ENCODE results near the gene C12orf57. TPM values are rescaled to one million over a fixed set of nuclear protein-coding genes. Genes with fewer than 3 reads are reported as not detected.

The C12orf57 gene
- polyA plus RNA-seq, 3 donors = 326 to 584 (median 368) TPM

- 37 to 73% (median 48%) methylated on average over 23 to 24 of the region's 24 CpGs for WGBS, 3 donors
- H3K27ac ChIP-seq (ENCODE audit: low read depth, low read length) = no peak overlapping the region
Observed at GRCh38 chr12:6959058-6959804, 15.4 kb downstream of the C12orf57 start.

GRCh38 chr12:6959805-6960592, 16.2 kb downstream of the C12orf57 start:
- WGBS, 3 donors = 88 to 92% (median 89%) methylated on average over 25 to 26 of the region's 26 CpGs
- no peak overlapping the region for H3K27ac ChIP-seq (ENCODE audit: low read depth, low read length)

GRCh38 chr12:6960593-6961277, 16.9 kb downstream of the C12orf57 start:
- H3K27ac ChIP-seq (ENCODE audit: low read depth, low read length) = no peak overlapping the region
- 76 to 82% (median 76%) methylated on average over 13 of the region's 13 CpGs for WGBS, 3 donors

DNA sequence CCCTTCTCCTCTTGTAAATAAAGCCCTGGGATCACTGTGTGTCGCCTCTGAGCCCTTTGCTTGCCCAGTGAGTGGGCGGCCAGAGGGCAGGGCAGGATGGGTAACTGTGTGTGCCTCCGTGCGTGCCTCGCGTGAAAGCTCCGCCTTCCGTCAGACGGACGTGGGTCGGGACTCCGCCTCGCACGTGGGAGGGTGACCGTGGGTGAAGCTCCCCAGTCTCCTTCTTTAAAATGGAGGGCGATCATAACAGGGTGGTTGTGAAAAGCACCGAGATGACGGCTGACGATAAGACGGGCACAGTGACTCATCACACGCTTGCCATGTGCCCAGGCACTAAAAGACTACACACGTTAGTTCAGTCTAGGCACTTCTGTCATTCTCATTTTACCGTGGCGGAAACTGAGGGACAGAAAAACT, 17.5 kb downstream of the C12orf57 start:
- WGBS, 3 donors = 31 to 36% (median 35%) methylated on average over 24 of the region's 24 CpGs
- H3K27ac ChIP-seq (ENCODE audit: low read depth, low read length) = no peak overlapping the region

- H3K27ac ChIP-seq (ENCODE audit: low read depth, low read length) = no peak overlapping the region
Observed at GRCh38 chr12:6961695-6962284, 18.0 kb downstream of the C12orf57 start.

GRCh38 chr12:6962285-6963015, 18.6 kb downstream of the C12orf57 start:
- WGBS, 3 donors = 12 to 64% (median 61%) methylated on average over 21 to 25 of the region's 25 CpGs
- H3K27ac ChIP-seq (ENCODE audit: low read depth, low read length) = no peak overlapping the region

More at GRCh38 chr12:6961695-6962284, 18.0 kb downstream of the C12orf57 start:
- 6 to 10% (median 7%) methylated on average over 16 of the region's 16 CpGs for whole genome bisulfite sequencing, 3 donors

GRCh38 chr12:6963016-6963731, 19.4 kb downstream of the C12orf57 start:
- WGBS, 3 donors = 16 to 81% (median 79%) methylated on average over 27 to 32 of the region's 32 CpGs
- no peak overlapping the region for H3K27ac ChIP-seq (ENCODE audit: low read depth, low read length)

DNA sequence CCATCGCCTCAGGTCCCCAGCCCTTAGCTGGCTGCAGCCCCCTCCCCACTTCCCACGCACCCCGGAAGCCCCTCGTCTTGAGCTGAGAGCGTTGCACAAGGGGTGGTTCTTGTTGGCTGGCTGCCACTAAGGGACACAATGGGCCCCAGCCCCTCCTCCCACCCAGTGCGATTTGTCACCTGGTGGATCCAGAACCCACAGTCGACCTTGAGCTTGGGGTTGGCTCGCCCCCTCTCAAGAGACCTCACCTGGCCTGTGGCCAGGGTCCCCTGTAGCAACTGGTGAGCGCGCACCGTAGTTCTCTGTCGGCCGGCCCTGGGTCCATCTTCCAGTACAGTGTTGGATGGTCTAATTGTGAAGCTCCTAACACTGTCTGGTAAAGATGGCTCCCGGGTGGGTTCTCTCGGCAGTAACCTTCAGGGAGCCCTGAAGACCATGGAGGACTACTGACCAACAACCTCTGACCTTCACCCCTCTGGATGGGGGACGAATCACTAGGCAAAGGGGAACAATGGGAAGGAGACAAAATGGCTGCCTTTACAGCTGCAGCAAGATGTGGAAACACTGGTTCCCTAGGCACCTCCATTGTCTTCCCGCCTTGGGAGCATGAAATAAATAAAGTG, 20.1 kb downstream of the C12orf57 start:
- 16 to 69% (median 66%) methylated on average over 17 of the region's 17 CpGs for WGBS, 3 donors
- H3K27ac ChIP-seq (ENCODE audit: low read depth, low read length) = no peak overlapping the region

GRCh38 chr12:6964605-6965025, 20.8 kb downstream of the C12orf57 start:
- 39 to 78% (median 72%) methylated on average over 7 to 8 of the region's 8 CpGs for WGBS, 3 donors
- H3K27ac ChIP-seq (ENCODE audit: low read depth, low read length) = no peak overlapping the region

GRCh38 chr12:6965026-6965661, 21.3 kb downstream of the C12orf57 start:
- H3K27ac ChIP-seq (ENCODE audit: low read depth, low read length) = no peak overlapping the region
- 10 to 22% (median 18%) methylated on average over 12 of the region's 12 CpGs for WGBS, 3 donors

DNA sequence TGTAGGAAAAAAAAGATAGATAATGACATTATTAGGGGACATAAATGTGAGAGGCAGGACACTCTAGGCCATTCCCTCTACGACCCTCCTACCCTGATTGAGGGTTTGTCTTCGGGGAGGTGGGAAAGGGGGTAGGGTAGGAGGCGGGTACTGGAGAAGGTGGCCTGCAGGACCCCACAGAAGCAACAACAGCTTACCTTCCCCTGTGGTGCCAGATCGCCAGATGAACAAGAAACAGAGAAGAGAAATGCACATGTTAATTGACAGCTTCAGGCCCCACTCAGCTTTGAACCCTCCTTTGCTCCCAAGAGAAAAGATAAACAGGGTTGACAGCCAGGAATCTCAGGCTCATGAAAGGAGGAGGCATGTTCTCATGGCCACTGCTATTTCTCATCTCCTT, 21.9 kb downstream of the C12orf57 start:
- 57 to 81% (median 80%) methylated on average over 4 of the region's 4 CpGs for WGBS, 3 donors

DNA sequence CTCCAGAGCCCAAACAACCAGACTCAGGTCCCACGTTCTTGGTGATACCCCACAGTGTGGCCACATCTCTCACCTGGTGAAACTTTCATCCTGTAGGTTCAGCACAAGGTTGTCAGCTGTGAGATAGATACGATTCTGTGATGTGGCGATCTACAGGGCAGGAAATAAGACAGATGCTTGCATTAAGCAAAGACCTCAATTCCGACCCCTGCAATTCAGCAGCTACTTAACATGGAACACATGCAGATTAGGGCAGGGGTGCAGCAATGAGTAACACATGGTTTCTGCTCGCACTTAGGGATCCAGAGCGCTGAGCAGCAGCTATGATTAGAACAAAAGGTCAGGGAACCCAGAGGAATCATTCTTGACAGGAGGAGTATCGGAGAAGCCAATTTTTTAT, 22.5 kb downstream of the C12orf57 start:
- no peak overlapping the region for H3K27ac ChIP-seq (ENCODE audit: low read depth, low read length)
- 43 to 86% (median 83%) methylated on average over 7 of the region's 7 CpGs for WGBS, 3 donors

More for the DNA sequence above, 21.9 kb downstream of the C12orf57 start:
- H3K27ac ChIP-seq (ENCODE audit: low read depth, low read length) = no peak overlapping the region

DNA sequence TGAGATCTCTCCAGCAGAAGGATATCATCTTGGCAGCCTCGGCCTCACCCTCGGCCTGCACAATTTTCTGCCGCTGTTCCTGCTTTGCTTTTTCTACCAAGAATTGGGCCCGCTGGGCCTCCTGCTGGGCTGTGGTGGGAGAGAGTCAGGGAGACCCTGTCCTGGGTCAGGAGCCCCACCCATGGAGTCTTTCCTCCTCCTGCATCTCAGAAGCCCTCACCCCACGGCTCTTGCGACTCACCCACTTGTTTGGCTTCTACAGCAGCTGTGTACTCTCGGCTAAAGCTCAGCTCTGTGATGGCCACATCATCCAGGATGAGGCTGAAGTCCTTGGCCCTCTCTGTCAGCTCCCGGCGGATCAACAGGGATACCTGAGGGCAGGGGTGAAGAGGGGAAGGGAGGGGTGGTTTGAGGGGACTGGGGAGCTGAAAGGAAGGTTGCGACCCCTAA, 23.9 kb downstream of the C12orf57 start:
- WGBS, 3 donors = 59 to 90% (median 87%) methylated on average over 10 of the region's 10 CpGs
- no peak overlapping the region for H3K27ac ChIP-seq (ENCODE audit: low read depth, low read length)

DNA sequence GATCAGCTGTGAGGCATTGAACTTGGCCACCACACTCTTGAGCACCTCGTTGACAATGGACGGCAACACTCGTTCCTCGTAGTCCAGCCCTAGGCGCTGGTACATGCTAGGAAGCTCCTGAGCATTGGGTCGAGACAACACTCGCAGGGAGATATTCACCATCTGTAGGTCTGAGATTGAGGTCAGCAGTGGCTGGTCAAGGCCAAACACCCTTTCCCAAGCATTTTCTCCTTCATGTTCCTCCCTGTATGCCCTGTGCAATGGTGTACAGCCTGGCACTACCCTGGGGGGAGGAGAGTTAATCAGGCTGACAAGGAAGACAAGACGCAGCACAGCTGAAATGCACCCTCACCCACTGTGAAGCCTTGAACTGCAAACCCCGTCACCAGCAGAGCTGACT, 24.6 kb downstream of the C12orf57 start:
- WGBS, 3 donors = 63 to 87% (median 81%) methylated on average over 9 of the region's 9 CpGs
- H3K27ac ChIP-seq (ENCODE audit: low read depth, low read length) = no peak overlapping the region

DNA sequence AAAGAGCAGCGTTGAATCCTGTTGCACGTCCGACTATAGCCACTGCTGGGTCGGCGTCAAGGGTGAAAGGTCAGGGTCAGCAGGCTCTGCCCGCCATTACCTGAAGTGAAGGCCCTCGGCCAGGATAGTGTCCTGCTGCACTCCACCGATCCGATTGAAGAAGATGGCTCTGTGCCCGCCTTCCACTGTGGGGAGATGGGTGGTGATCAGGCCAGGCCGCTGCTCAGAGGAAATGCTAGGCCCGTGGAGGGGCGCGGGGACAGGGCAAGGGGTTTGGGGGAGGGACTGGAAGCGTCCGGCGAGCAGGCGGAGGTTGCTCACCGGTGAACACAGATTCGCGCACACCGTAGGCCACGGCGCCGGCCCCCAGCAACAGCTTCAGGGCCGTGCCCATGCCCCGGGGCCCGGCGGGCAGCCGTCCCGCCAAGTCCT, 26.3 kb downstream of the C12orf57 start:
- no peak overlapping the region for H3K27ac ChIP-seq (ENCODE audit: low read depth, low read length)
- WGBS, 3 donors = 0 to 1% (median 0%) methylated on average over 28 to 31 of the region's 31 CpGs

DNA sequence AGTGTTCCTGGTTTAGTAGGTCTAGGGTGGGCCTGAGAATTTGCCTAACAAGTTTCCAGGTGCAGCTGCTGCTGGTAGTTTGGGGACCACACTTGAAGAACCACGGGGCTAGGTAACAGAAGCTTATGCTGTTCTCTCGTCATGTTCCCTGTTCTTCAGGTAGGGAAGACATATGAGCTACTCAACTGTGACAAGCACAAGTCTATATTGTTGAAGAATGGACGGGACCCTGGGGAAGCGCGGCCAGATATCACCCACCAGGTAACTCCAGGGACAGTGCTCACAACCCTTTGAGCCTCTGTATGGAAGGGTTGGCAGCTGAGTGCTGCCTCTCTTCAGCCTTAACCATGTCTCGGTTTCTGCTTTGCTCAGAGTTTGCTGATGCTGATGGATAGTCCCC, 30.4 kb downstream of the C12orf57 start:
- 84 to 95% (median 93%) methylated on average over 6 of the region's 6 CpGs for WGBS, 3 donors
- H3K27ac ChIP-seq (ENCODE audit: low read depth, low read length) = no peak overlapping the region
